HL-60 (cell line): ENCODE data around the gene WHAMM.

Experiments used
- DNase-seq, 2 experiments: peaks; one replicate each; pipeline ENCODE4 v3.0.0-alpha.2; 2010 to 2020; ENCODE audit warnings: low read depth in 1 of 2, low spot score in 1 of 2
- H3K27ac ChIP-seq: fragments of 250-450 bp; sonication (Bioruptor Pico); replicated peaks from 2 replicates; pipeline ENCODE4 v1.5.1; 2020; ENCODE audit warnings: mild to moderate bottlenecking, moderate library complexity
- H3K27me3 ChIP-seq: fragments of 250-450 bp; sonication (Bioruptor Pico); 2 replicates; pipeline ENCODE4 v1.5.1; 2021; ENCODE audit warnings: mild to moderate bottlenecking, moderate library complexity; ENCODE audit not compliant: insufficient read depth, poor library complexity, severe bottlenecking
- H3K4me3 ChIP-seq: replicated peaks from 2 replicates; pipeline ENCODE4 v1.5.1; 2011; ENCODE audit warnings: mild to moderate bottlenecking, control low read depth, low read length; ENCODE audit not compliant: insufficient read depth
- CTCF ChIP-seq: IDR thresholded peaks from one replicate; pipeline ENCODE4 v1.5.1; 2011; ENCODE audit warnings: low read length, control low read depth, inconsistent platforms; ENCODE audit not compliant: insufficient read depth
- GABPA ChIP-seq: IDR thresholded peaks from 2 replicates; pipeline ENCODE4 v1.6.1; 2012; ENCODE audit warnings: low read depth
- POLR2AphosphoS5 ChIP-seq: IDR thresholded peaks from 2 replicates; pipeline ENCODE4 v1.6.1; 2012; ENCODE audit warnings: low read depth
- REST ChIP-seq: IDR thresholded peaks from 2 replicates; pipeline ENCODE4 v1.6.1; 2012; ENCODE audit warnings: low read depth; ENCODE audit not compliant: insufficient replicate concordance
- SPI1 ChIP-seq: IDR thresholded peaks from 2 replicates; pipeline ENCODE4 v1.6.1; 2012; ENCODE audit warnings: low read depth, mild to moderate bottlenecking, borderline replicate concordance

The WHAMM gene

GRCh38 chr15:82790321-82790720, 19.1 kb upstream of the WHAMM start:
- no peak overlapping the region for H3K4me3 ChIP-seq
- no peak overlapping the region for H3K27ac ChIP-seq
- no peaks in the 10 kb centered on the region for H3K27me3 ChIP-seq
- no peak for DNase-seq
- TF ChIP-seq CTCF (no peak), GABPA (no peak), POLR2AphosphoS5 (no peak), REST (no peak), SPI1 (no peak)

GRCh38 chr15:82792068-82792467, 17.4 kb upstream of the WHAMM start:
- TF ChIP-seq CTCF, result no peak
- TF ChIP-seq POLR2AphosphoS5, result no peak
- TF ChIP-seq GABPA, result no peak
- no peak for TF ChIP-seq REST
- no peak for TF ChIP-seq SPI1
- H3K4me3 ChIP-seq, result no peak overlapping the region
- H3K27me3 ChIP-seq, result no peaks in the 10 kb centered on the region
- no peak overlapping the region for H3K27ac ChIP-seq
- DNase-seq, result no peak

GRCh38 chr15:82793737-82794136, 15.7 kb upstream of the WHAMM start:
- H3K27me3 ChIP-seq, result no peaks in the 10 kb centered on the region
- no peak for DNase-seq
- H3K4me3 ChIP-seq, result no peak overlapping the region
- no peak for TF ChIP-seq REST
- TF ChIP-seq SPI1, result no peak
- TF ChIP-seq CTCF, result no peak
- no peak for TF ChIP-seq GABPA
- no peak for TF ChIP-seq POLR2AphosphoS5
- H3K27ac ChIP-seq, result no peak overlapping the region
